CD4-positive, alpha-beta memory T cell (primary cell): ENCODE results near the gene OR7A10. TPM values are rescaled to one million over a fixed set of nuclear protein-coding genes. Genes with fewer than 3 reads are reported as not detected.

Experiments
- CTCF ChIA-PET: fragments of 350-600 bp; sonication (Branson Sonifier 250); formaldehyde crosslinking; loops from one replicate; lab custom pipeline; 2021; ENCODE audit warnings: inconsistent platforms; ENCODE audit not compliant: partially characterized antibody; lab: Charles Lee
- POLR2A ChIA-PET: fragments of 350-600 bp; sonication (Branson Sonifier 250); formaldehyde crosslinking; loops from one replicate; lab custom pipeline; 2021; ENCODE audit not compliant: partially characterized antibody; lab: Charles Lee
- DNase-seq, 5 donors: peaks; one replicate each; pipeline versions ENCODE4 v3.0.0 to v3.0.0-alpha.2; 2020 to 2022; ENCODE audit warnings: mixed read lengths in 1 of 5
- H3K27ac ChIP-seq: one replicate; pipeline ENCODE4 v1.7.0; 2013; ENCODE audit warnings: low read depth, low read length
- H3K27me3 ChIP-seq: 2 replicates; pipeline ENCODE4 v1.7.0; 2013; ENCODE audit warnings: mild to moderate bottlenecking, low read length, moderate library complexity; ENCODE audit not compliant: insufficient read depth
- H3K36me3 ChIP-seq: 2 replicates; pipeline ENCODE4 v1.7.0; 2013; ENCODE audit warnings: mild to moderate bottlenecking, low read length, moderate library complexity; ENCODE audit not compliant: insufficient read depth
- H3K4me1 ChIP-seq: 2 replicates; pipeline ENCODE4 v1.7.0; 2013; ENCODE audit warnings: mild to moderate bottlenecking, low read length, moderate library complexity; ENCODE audit not compliant: insufficient read depth
- H3K4me3 ChIP-seq, 2 donors: one replicate each; pipeline ENCODE4 v1.7.0; 2013; ENCODE audit warnings: low read length in 2 of 2, mild to moderate bottlenecking in 1 of 2
- H3K9me3 ChIP-seq, 2 donors: one replicate each; pipeline ENCODE4 v1.7.0; 2013; ENCODE audit warnings: low read length in 2 of 2, control low read depth in 1 of 2; ENCODE audit not compliant: control insufficient read depth in 1 of 2
- H3K27ac Mint-ChIP-seq, 7 donors: one replicate each; pipeline ENCODE4 v1.8.0; 2020 to 2021; ENCODE audit warnings: mixed read lengths in 7 of 7, mild to moderate bottlenecking in 6 of 7, inconsistent platforms in 3 of 7, moderate library complexity in 3 of 7
- H3K27me3 Mint-ChIP-seq, 2 donors: one replicate each; pipeline ENCODE4 v1.8.0; 2020 to 2021; ENCODE audit warnings: mixed read lengths in 2 of 2
- H3K36me3 Mint-ChIP-seq, 2 donors: one replicate each; pipeline ENCODE4 v1.8.0; 2020 to 2021; ENCODE audit warnings: mixed read lengths in 2 of 2, inconsistent platforms in 1 of 2, mild to moderate bottlenecking in 1 of 2
- H3K4me1 Mint-ChIP-seq, 4 donors: one replicate each; pipeline ENCODE4 v1.8.0; 2020 to 2021; ENCODE audit warnings: mixed read lengths in 4 of 4, mild to moderate bottlenecking in 1 of 4
- H3K4me3 Mint-ChIP-seq, 8 donors: one replicate each; pipeline ENCODE4 v1.8.0; 2020 to 2021; ENCODE audit warnings: mixed read lengths in 8 of 8, mild to moderate bottlenecking in 7 of 8, moderate library complexity in 6 of 8, inconsistent platforms in 3 of 8
- H3K9me3 Mint-ChIP-seq, 8 donors: one replicate each; pipeline ENCODE4 v1.8.0; 2020 to 2021; ENCODE audit warnings: mixed read lengths in 8 of 8, mild to moderate bottlenecking in 5 of 8, inconsistent platforms in 3 of 8, moderate library complexity in 1 of 8
- intact Hi-C: fragments of 100-400 bp; cut with micrococcal nuclease; formaldehyde crosslinking; loops from one replicate; pipeline ENCODE4 v1.15.1; 2023
- polyA plus RNA-seq, 2 donors: library from polyadenylated mRNA; unstranded; fragments of 300-500 nt; fragmentation: Illumina TruSeq; gene quantifications; one replicate each; pipeline ENCODE4 v1.2.3, GENCODE V29; 2021
- total RNA-seq, 2 experiments: library from RNA; stranded (reverse); gene quantifications; one replicate each; pipeline ENCODE4 v1.2.3, GENCODE V29; 2021

Gene OR7A10
- total and polyA plus RNA-seq, 4 experiments from 2014 or later = not detected

GRCh38 chr19:14843169-14843568, 5.6 kb downstream of the OR7A10 start:
- Mint-ChIP-seq H3K27me3 (peaks cover 25% of the 10 kb centered on the region in 2 donors), H3K36me3 (no peaks in the 10 kb centered on the region), H3K9me3 (peaks cover 0 to 10% (median 3%) of the 10 kb centered on the region in 8 donors), H3K27ac (no peak overlapping the region), H3K4me1 (no peaks in the 10 kb centered on the region), H3K4me3 (no peak overlapping the region)
- Histone ChIP-seq H3K27me3 (no peaks in the 10 kb centered on the region), H3K9me3 (no peaks in the 10 kb centered on the region), H3K27ac (no peak overlapping the region), H3K4me1 (no peaks in the 10 kb centered on the region), H3K36me3 (no peaks in the 10 kb centered on the region), H3K4me3 (no peak overlapping the region)
- ChIA-PET CTCF (no interaction called here), POLR2A (no interaction called here)
- DNase-seq = no peak
- intact Hi-C loops = no loop called here

- CTCF ChIA-PET = no interaction called here
- Mint-ChIP-seq H3K4me1 (no peaks in the 10 kb centered on the region), H3K27ac (no peak overlapping the region), H3K27me3 (peaks cover 28% of the 10 kb centered on the region in 2 donors), H3K36me3 (no peaks in the 10 kb centered on the region), H3K9me3 (peaks cover 0 to 10% (median 3%) of the 10 kb centered on the region in 8 donors), H3K4me3 (no peak overlapping the region)
- Histone ChIP-seq H3K9me3 (no peaks in the 10 kb centered on the region), H3K4me3 (no peak overlapping the region), H3K27me3 (no peaks in the 10 kb centered on the region), H3K36me3 (no peaks in the 10 kb centered on the region), H3K4me1 (no peaks in the 10 kb centered on the region), H3K27ac (no peak overlapping the region)
- DNase-seq = no peak
- intact Hi-C loops = no loop called here
- POLR2A ChIA-PET = no interaction called here
These were observed 8.5 kb downstream of the OR7A10 start for GRCh38 chr19:14840206-14840605.

GRCh38 chr19:14837391-14837790, 11.3 kb downstream of the OR7A10 start:
- ChIA-PET POLR2A (no interaction called here), CTCF (no interaction called here)
- no peaks in the 10 kb centered on the region for H3K36me3 Mint-ChIP-seq

GRCh38 chr19:14835011-14835410, 13.7 kb downstream of the OR7A10 start, which contains the start of the genes OR7A5 and OR7C1:
Gene OR7A5 (minus strand): TSS chr19:14835185. CDS start chr19:14828241, 6,944 bp downstream.
Gene OR7C1 (minus strand): TSS chr19:14835185. CDS start chr19:14800136, 35,049 bp downstream.
- Mint-ChIP-seq H3K4me3 (no peak within 1 kb of the TSS), H3K27ac (no peak within 1 kb of the TSS), H3K36me3 (no peaks in the 10 kb centered on the region)

More at GRCh38 chr19:14837391-14837790, 11.3 kb downstream of the OR7A10 start:
- no peak overlapping the region for H3K27ac ChIP-seq
- H3K4me1 ChIP-seq = no peaks in the 10 kb centered on the region
- H3K27me3 ChIP-seq = no peaks in the 10 kb centered on the region
- DNase-seq = no peak
- Mint-ChIP-seq H3K9me3 (peaks cover 0 to 10% (median 0%) of the 10 kb centered on the region in 8 donors), H3K4me1 (no peaks in the 10 kb centered on the region), H3K4me3 (no peak overlapping the region), H3K27me3 (peaks cover 13 to 17% of the 10 kb centered on the region in 2 donors), H3K27ac (no peak overlapping the region)
- no peak overlapping the region for H3K4me3 ChIP-seq
- no peaks in the 10 kb centered on the region for H3K9me3 ChIP-seq
- intact Hi-C loops = no loop called here
- no peaks in the 10 kb centered on the region for H3K36me3 ChIP-seq

GRCh38 chr19:14830702-14831101, 18.0 kb downstream of the OR7A10 start:
- H3K36me3 Mint-ChIP-seq = no peaks in the 10 kb centered on the region
- intact Hi-C loops = no loop called here

More at GRCh38 chr19:14835011-14835410, 13.7 kb downstream of the OR7A10 start, which contains the start of the genes OR7A5 and OR7C1:
- peaks cover 3 to 15% of the 10 kb centered on the region in 2 donors for H3K27me3 Mint-ChIP-seq
- Histone ChIP-seq H3K4me1 (no peaks in the 10 kb centered on the region), H3K9me3 (no peaks in the 10 kb centered on the region), H3K36me3 (no peaks in the 10 kb centered on the region), H3K27ac (no peak within 1 kb of the TSS), H3K27me3 (no peaks in the 10 kb centered on the region), H3K4me3 (no peak within 1 kb of the TSS)
- intact Hi-C loops = no loop called here
- H3K4me1 Mint-ChIP-seq = no peaks in the 10 kb centered on the region
- ChIA-PET CTCF (no interaction called here), POLR2A (no interaction called here)
- DNase-seq = no peak
- H3K9me3 Mint-ChIP-seq = peaks cover 0 to 7% (median 0%) of the 10 kb centered on the region in 8 donors

GRCh38 chr19:14826006-14826405, 22.7 kb downstream of the OR7A10 start:
- Histone ChIP-seq H3K4me3 (no peak overlapping the region), H3K27me3 (no peaks in the 10 kb centered on the region), H3K27ac (no peak overlapping the region), H3K4me1 (no peaks in the 10 kb centered on the region), H3K36me3 (no peaks in the 10 kb centered on the region), H3K9me3 (no peaks in the 10 kb centered on the region)
- ChIA-PET POLR2A (no interaction called here), CTCF (no interaction called here)
- Mint-ChIP-seq H3K36me3 (no peaks in the 10 kb centered on the region), H3K27ac (no peak overlapping the region), H3K4me3 (no peak overlapping the region), H3K4me1 (no peaks in the 10 kb centered on the region), H3K9me3 (peaks cover 0 to 15% (median 1%) of the 10 kb centered on the region in 8 donors), H3K27me3 (peaks cover 37 to 48% of the 10 kb centered on the region in 2 donors)
- intact Hi-C loops = no loop called here
- no peak for DNase-seq

More at GRCh38 chr19:14830702-14831101, 18.0 kb downstream of the OR7A10 start:
- ChIA-PET CTCF (no interaction called here), POLR2A (no interaction called here)
- no peaks in the 10 kb centered on the region for H3K36me3 ChIP-seq
- H3K27me3 Mint-ChIP-seq = peaks cover 20 to 30% of the 10 kb centered on the region in 2 donors
- H3K9me3 ChIP-seq = no peaks in the 10 kb centered on the region
- H3K27me3 ChIP-seq = no peaks in the 10 kb centered on the region
- H3K9me3 Mint-ChIP-seq = peaks cover 0 to 7% (median 0%) of the 10 kb centered on the region in 8 donors
- H3K27ac Mint-ChIP-seq = no peak overlapping the region
- no peak overlapping the region for H3K4me3 Mint-ChIP-seq
- no peak overlapping the region for H3K4me3 ChIP-seq
- no peaks in the 10 kb centered on the region for H3K4me1 Mint-ChIP-seq
- DNase-seq = no peak
- H3K4me1 ChIP-seq = no peaks in the 10 kb centered on the region
- no peak overlapping the region for H3K27ac ChIP-seq

- no peaks in the 10 kb centered on the region for H3K36me3 Mint-ChIP-seq
These were observed 26.8 kb downstream of the OR7A10 start for GRCh38 chr19:14821937-14822336.

More at GRCh38 chr19:14821937-14822336, 26.8 kb downstream of the OR7A10 start:
- POLR2A ChIA-PET = no interaction called here
- H3K4me3 Mint-ChIP-seq = no peak overlapping the region
- H3K27ac Mint-ChIP-seq = no peak overlapping the region
- intact Hi-C loops = no loop called here
- CTCF ChIA-PET = no interaction called here
- no peak for DNase-seq
- H3K4me1 Mint-ChIP-seq = no peaks in the 10 kb centered on the region
- no peak overlapping the region for H3K27ac ChIP-seq
- no peaks in the 10 kb centered on the region for H3K27me3 ChIP-seq
- no peaks in the 10 kb centered on the region for H3K9me3 ChIP-seq
- H3K4me3 ChIP-seq = no peak overlapping the region
- H3K9me3 Mint-ChIP-seq = peaks cover 0 to 15% (median 2%) of the 10 kb centered on the region in 8 donors
- peaks cover 30 to 40% of the 10 kb centered on the region in 2 donors for H3K27me3 Mint-ChIP-seq
- H3K4me1 ChIP-seq = no peaks in the 10 kb centered on the region
- H3K36me3 ChIP-seq = no peaks in the 10 kb centered on the region
